Activated T-cell treated with anti-CD3 and anti-CD28 coated beads, Interleukin-2, amount 50 U/mL, for 72 hours (primary cell): ENCODE measurements around the gene CFAP45. TPM values are rescaled to one million over a fixed set of nuclear protein-coding genes. Genes with fewer than 3 reads are reported as not detected.

Source experiments
- total RNA-seq, 2 donors: library from RNA; stranded (reverse); gene quantifications; one replicate each; pipeline ENCODE4 v1.2.3, GENCODE V29; 2022

Gene CFAP45
- total RNA-seq, 2 donors from 2014 or later = 2.0 to 2.8 TPM

Other genes starting within 250 kb of the CFAP45 start
- gene CRP, start 185.6 kb downstream of the CFAP45 start, total RNA-seq = not detected
- 10 to 100 TPM; 11.5 to 14.2 TPM for gene DUSP23, start 119.2 kb downstream of the CFAP45 start, total RNA-seq
- gene FCRL6, start 97.8 kb downstream of the CFAP45 start, total RNA-seq = under 1 TPM in 1 of 2 donors, not detected in 1; 0.16 TPM
- under 1 TPM; 0.31 to 0.53 TPM for gene SLAMF8, start 73.3 kb downstream of the CFAP45 start, total RNA-seq
- not detected for gene VSIG8, start 37.5 kb downstream of the CFAP45 start, total RNA-seq
- 100 to 1,000 TPM; 378 to 431 TPM for gene TAGLN2, start 25.3 kb upstream of the CFAP45 start, total RNA-seq
- gene IGSF9, start 45.4 kb upstream of the CFAP45 start, total RNA-seq = under 1 TPM; 0.12 TPM
- not detected for gene SLAMF9, start 54.1 kb upstream of the CFAP45 start, total RNA-seq
- gene PIGM, start 131.8 kb upstream of the CFAP45 start, total RNA-seq = 1 to 10 TPM; 4.4 to 4.6 TPM
- gene KCNJ10, start 170.0 kb upstream of the CFAP45 start, total RNA-seq = under 1 TPM; 0.37 to 0.65 TPM
- under 1 TPM in 1 of 2 donors, not detected in 1; 0.05 TPM for gene KCNJ9, start 181.4 kb upstream of the CFAP45 start, total RNA-seq
- 10 to 100 TPM; 26.3 to 32.0 TPM for gene IGSF8, start 198.5 kb upstream of the CFAP45 start, total RNA-seq
- gene ATP1A2, start 215.6 kb upstream of the CFAP45 start, total RNA-seq = not detected